ENCODE results near the gene RDX.

DNA sequence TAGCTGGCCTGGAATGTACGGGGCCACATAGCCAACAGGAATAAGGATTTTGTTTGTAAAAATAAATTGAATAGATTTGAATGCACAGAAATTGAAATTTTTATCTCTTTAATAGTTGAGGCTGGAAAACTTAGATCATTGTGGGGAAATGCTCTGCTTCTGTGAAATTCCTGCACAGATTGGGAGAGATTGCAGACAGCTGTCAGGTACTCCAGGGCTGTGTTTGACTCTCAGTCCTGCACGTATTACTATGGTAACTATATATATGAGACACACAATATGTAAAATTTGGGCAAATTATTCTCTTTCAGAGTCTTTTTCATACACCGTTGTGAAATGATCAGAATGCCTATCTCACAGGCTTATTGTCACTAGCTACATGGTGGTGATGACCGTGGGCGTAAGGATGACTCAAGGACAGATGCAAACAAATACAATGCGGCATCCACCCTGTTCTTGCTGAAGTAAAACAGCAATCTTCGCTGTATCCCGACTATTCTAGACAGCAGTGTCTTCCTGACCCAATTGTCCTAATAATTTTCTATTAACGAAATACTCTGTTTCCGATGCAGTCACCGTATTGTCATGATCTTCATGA lies 123.8 kb downstream of the RDX start:
- TF ChIP-seq, protein P1, sequence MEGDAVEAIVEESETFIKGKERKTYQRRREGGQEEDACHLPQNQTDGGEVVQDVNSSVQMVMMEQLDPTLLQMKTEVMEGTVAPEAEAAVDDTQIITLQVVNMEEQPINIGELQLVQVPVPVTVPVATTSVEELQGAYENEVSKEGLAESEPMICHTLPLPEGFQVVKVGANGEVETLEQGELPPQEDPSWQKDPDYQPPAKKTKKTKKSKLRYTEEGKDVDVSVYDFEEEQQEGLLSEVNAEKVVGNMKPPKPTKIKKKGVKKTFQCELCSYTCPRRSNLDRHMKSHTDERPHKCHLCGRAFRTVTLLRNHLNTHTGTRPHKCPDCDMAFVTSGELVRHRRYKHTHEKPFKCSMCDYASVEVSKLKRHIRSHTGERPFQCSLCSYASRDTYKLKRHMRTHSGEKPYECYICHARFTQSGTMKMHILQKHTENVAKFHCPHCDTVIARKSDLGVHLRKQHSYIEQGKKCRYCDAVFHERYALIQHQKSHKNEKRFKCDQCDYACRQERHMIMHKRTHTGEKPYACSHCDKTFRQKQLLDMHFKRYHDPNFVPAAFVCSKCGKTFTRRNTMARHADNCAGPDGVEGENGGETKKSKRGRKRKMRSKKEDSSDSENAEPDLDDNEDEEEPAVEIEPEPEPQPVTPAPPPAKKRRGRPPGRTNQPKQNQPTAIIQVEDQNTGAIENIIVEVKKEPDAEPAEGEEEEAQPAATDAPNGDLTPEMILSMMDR (IDR thresholded peaks at IDR 0.05 in 4 of 5, conservative IDR thresholded peaks at IDR 0.05 in 1 of 5): no peak
- no peak for TF ChIP-seq POLR2A (IDR thresholded peaks at IDR 0.05)
